K562 (cell line): ENCODE results near the gene VPS13D. TPM values are rescaled to one million over a fixed set of nuclear protein-coding genes. Genes with fewer than 3 reads are reported as not detected.
A peak's percentile ranks its signal among the peaks of the same experiment; 100 is the strongest.

Experiments
- CCAR2 ChIP-seq: fragments of 200-400 bp; formaldehyde crosslinking; IDR thresholded peaks from 2 replicates; pipeline ENCODE4 v1.6.1; 2017; ENCODE audit warnings: mild to moderate bottlenecking, low read depth, low read length
- E2F5 ChIP-seq: sonication (generic); formaldehyde crosslinking; IDR thresholded peaks from 2 replicates; pipeline ENCODE4 v1.8.0; 2022; ENCODE audit warnings: mild to moderate bottlenecking, missing genetic modification reagents
- ILF3 ChIP-seq: fragments of 450-650 bp; IDR thresholded peaks from 2 replicates; pipeline ENCODE4 v1.6.1; 2018; ENCODE audit warnings: antibody characterized with exemption, mild to moderate bottlenecking, moderate library complexity, borderline replicate concordance
- KDM1A ChIP-seq, 2 experiments: fragments of 450-650 bp; IDR thresholded peaks; 2 replicates each; pipeline ENCODE4 v1.6.1; 2016; ENCODE audit warnings: mild to moderate bottlenecking in 2 of 2
- MCM5 ChIP-seq: fragments of 450-650 bp; IDR thresholded peaks from 2 replicates; pipeline ENCODE4 v1.6.1; 2016; ENCODE audit warnings: low read depth
- NCOA1 ChIP-seq: fragments of 450-650 bp; IDR thresholded peaks from 2 replicates; pipeline ENCODE4 v1.6.1; 2016; ENCODE audit warnings: low read depth
- RFX7 ChIP-seq: fragments of 250-450 bp; sonication (Bioruptor Pico); IDR thresholded peaks from 2 replicates; pipeline ENCODE4 v1.5.1; 2021; ENCODE audit warnings: mild to moderate bottlenecking
- ZNF384 ChIP-seq: IDR thresholded peaks from 2 replicates; pipeline ENCODE4 v1.6.1; 2012; ENCODE audit warnings: low read depth, low read length, improper control_type of control experiment
- polyA plus RNA-seq, 8 experiments: library from polyadenylated mRNA; depleted of rRNA in 4 of 8; stranded (reverse) in 5 of 8; unstranded in 3 of 8; fragments of >200 nt; fragmentation: Nextera tagmentation in 2 of 8; fragmentation: Illumina TruSeq in 1 of 8; extraction: Ambion mirVana in 2 of 8; extraction: Trizol in 1 of 8; gene quantifications; 2 replicates each; pipeline versions ENCODE4 v1.2.1 to v1.2.3, GENCODE V29; 2011 to 2014; ENCODE audit warnings: inconsistent platforms in 1 of 8, missing spikeins in 1 of 8
- total RNA-seq, 7 experiments: library from RNA; depleted of rRNA in 6 of 7; stranded (reverse); fragments of >200 nt in 6 of 7; fragmentation: Illumina TruSeq in 2 of 7; extraction: Trizol in 2 of 7; gene quantifications; 2 replicates each; pipeline versions ENCODE4 v1.2.1 to v1.2.3, GENCODE V29; 2011 to 2021; ENCODE audit warnings: low replicate concordance in 1 of 7
- TF ChIP-seq, protein P1 (sequence below): sonication (generic); formaldehyde crosslinking; IDR thresholded peaks from 2 replicates; pipeline ENCODE4 v1.8.0; 2022; ENCODE audit warnings: mild to moderate bottlenecking, low read depth, missing genetic modification reagents
- TF ChIP-seq, protein P2 (sequence below), 2 experiments: fragments of 450-650 bp; formaldehyde crosslinking in 1 of 2; IDR thresholded peaks; 2 replicates each; pipeline versions ENCODE4 v1.4.0 to v1.6.1; 2014 to 2020; ENCODE audit warnings: mild to moderate bottlenecking in 2 of 2, borderline replicate concordance in 1 of 2, low read depth in 1 of 2
- TF ChIP-seq, protein P3 (sequence below): fragments of 200-800 bp; sonication (Bioruptor generic); IDR thresholded peaks from 2 replicates; pipeline ENCODE4 v1.6.1; 2017; ENCODE audit warnings: missing genetic modification characterization, missing compliant biosample characterization
- TF ChIP-seq, protein P4 (sequence below): fragments of 450-650 bp; IDR thresholded peaks from 2 replicates; pipeline ENCODE4 v1.6.1; 2014; ENCODE audit warnings: low read depth, mild to moderate bottlenecking, moderate library complexity, borderline replicate concordance

Gene VPS13D
- total and polyA plus RNA-seq, 9 of the 15 experiments (the other 6 are each of a cell fraction or from before 2014, with no cell fraction given) = 6.1 to 51.5 (median 38.5) TPM

DNA sequence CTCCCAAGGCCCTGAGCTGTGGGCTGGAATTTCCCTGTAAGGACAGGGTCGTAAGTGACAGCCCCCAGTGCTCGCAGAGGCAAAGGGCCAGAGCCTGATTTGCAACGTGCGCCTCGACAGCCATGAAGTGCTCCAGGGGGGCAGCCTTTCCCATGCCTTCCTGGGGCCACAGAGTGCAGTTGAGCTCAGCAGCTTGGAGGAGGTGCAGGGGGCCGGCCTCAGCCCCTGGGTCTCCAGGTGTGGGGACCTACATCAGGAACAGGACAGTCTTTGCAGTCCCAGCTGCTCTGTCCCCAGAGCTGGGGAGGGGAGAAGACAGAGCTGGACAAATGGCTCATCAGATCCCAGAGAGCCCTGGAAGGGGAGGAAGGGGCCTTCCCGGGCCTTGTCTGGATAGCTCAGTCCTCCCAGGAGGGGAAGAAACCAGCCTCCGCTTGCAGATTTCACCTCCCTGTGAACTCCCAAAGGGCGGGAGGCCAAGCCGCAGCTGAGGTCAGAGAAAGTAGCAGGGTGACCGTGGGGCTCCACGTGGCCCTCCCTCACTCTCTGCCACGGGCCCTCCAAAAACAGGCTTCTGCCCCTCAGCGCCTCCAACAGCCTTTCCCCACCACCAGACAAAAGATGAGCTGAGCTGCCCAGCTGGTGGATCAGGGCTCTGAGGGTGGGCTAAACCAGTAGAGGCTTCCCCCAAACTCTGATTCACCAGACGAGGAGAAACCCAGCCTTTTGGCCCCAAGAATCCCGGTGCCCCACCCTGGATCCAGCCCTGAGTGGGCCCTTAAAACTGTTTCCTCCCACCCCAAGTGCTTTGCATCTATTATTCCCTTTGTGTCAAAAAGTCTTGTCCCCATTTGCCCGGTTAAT is 311.7 kb downstream of the VPS13D start (continued):
- TF ChIP-seq, protein P1, sequence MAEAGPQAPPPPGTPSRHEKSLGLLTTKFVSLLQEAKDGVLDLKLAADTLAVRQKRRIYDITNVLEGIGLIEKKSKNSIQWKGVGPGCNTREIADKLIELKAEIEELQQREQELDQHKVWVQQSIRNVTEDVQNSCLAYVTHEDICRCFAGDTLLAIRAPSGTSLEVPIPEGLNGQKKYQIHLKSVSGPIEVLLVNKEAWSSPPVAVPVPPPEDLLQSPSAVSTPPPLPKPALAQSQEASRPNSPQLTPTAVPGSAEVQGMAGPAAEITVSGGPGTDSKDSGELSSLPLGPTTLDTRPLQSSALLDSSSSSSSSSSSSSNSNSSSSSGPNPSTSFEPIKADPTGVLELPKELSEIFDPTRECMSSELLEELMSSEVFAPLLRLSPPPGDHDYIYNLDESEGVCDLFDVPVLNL (CRISPR knock-in tag) = no peak
- TF ChIP-seq RFX7 (CRISPR knock-in tag) (no peak), ILF3 (no peak), CCAR2 (no peak), MCM5 (no peak), E2F5 (CRISPR knock-in tag) (no peak), NCOA1 (0 out of 2 replicates have a peak, but pooled peaks have one; percentile 13), ZNF384 (no peak), KDM1A (IDR thresholded peaks at IDR 0.05) (no peak)
- TF ChIP-seq, protein P2, sequence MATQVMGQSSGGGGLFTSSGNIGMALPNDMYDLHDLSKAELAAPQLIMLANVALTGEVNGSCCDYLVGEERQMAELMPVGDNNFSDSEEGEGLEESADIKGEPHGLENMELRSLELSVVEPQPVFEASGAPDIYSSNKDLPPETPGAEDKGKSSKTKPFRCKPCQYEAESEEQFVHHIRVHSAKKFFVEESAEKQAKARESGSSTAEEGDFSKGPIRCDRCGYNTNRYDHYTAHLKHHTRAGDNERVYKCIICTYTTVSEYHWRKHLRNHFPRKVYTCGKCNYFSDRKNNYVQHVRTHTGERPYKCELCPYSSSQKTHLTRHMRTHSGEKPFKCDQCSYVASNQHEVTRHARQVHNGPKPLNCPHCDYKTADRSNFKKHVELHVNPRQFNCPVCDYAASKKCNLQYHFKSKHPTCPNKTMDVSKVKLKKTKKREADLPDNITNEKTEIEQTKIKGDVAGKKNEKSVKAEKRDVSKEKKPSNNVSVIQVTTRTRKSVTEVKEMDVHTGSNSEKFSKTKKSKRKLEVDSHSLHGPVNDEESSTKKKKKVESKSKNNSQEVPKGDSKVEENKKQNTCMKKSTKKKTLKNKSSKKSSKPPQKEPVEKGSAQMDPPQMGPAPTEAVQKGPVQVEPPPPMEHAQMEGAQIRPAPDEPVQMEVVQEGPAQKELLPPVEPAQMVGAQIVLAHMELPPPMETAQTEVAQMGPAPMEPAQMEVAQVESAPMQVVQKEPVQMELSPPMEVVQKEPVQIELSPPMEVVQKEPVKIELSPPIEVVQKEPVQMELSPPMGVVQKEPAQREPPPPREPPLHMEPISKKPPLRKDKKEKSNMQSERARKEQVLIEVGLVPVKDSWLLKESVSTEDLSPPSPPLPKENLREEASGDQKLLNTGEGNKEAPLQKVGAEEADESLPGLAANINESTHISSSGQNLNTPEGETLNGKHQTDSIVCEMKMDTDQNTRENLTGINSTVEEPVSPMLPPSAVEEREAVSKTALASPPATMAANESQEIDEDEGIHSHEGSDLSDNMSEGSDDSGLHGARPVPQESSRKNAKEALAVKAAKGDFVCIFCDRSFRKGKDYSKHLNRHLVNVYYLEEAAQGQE (IDR thresholded peaks at IDR 0.05; ENCODE audit: borderline replicate concordance) = peak; percentile 44; the same call in 1 of the 2 replicates
- TF ChIP-seq, protein P2 (CRISPR knock-in tag; IDR thresholded peaks at IDR 0.05; ENCODE audit: low read depth) = no peak
- TF ChIP-seq, protein P3, sequence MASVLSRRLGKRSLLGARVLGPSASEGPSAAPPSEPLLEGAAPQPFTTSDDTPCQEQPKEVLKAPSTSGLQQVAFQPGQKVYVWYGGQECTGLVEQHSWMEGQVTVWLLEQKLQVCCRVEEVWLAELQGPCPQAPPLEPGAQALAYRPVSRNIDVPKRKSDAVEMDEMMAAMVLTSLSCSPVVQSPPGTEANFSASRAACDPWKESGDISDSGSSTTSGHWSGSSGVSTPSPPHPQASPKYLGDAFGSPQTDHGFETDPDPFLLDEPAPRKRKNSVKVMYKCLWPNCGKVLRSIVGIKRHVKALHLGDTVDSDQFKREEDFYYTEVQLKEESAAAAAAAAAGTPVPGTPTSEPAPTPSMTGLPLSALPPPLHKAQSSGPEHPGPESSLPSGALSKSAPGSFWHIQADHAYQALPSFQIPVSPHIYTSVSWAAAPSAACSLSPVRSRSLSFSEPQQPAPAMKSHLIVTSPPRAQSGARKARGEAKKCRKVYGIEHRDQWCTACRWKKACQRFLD (CRISPR knock-in tag) = no peak
- TF ChIP-seq, protein P4, sequence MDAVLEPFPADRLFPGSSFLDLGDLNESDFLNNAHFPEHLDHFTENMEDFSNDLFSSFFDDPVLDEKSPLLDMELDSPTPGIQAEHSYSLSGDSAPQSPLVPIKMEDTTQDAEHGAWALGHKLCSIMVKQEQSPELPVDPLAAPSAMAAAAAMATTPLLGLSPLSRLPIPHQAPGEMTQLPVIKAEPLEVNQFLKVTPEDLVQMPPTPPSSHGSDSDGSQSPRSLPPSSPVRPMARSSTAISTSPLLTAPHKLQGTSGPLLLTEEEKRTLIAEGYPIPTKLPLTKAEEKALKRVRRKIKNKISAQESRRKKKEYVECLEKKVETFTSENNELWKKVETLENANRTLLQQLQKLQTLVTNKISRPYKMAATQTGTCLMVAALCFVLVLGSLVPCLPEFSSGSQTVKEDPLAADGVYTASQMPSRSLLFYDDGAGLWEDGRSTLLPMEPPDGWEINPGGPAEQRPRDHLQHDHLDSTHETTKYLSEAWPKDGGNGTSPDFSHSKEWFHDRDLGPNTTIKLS = peak; percentile 70
